ENCODE results near the gene TBPL2.
"Not testable (repeated sequence)": the region's sequence is repeated elsewhere in the genome, so short reads cannot be mapped to it uniquely, and the experiment has no call there.

Gene TBPL2

GRCh38 chr14:55440385-55440784 is at the start of gene TBPL2:
Gene TBPL2, minus strand, starts transcription at chr14:55440616. Its CDS starts 167 bp downstream, at chr14:55440449.
- no peak for DNase-seq

- DNase-seq, result no peak
Observed at GRCh38 chr14:55488204-55488603, 47.8 kb upstream of the TBPL2 start.

GRCh38 chr14:55482936-55483605 is 42.7 kb upstream of the TBPL2 start:
- DNase-seq, result no peak

GRCh38 chr14:55481769-55482168 is 41.4 kb upstream of the TBPL2 start:
- DNase-seq, result no peak

- no peak for DNase-seq
Observed at GRCh38 chr14:55477680-55478079, 37.3 kb upstream of the TBPL2 start.

- not testable (repeated sequence) for DNase-seq
Observed at GRCh38 chr14:55476448-55476847, 36.0 kb upstream of the TBPL2 start.

GRCh38 chr14:55473786-55474185 is 33.4 kb upstream of the TBPL2 start:
- no peak for DNase-seq

- DNase-seq, result no peak
Observed at GRCh38 chr14:55470025-55470424, 29.6 kb upstream of the TBPL2 start.

- no peak for DNase-seq
Observed at GRCh38 chr14:55467307-55467706, 26.9 kb upstream of the TBPL2 start.

- no peak for DNase-seq
Observed at GRCh38 chr14:55458800-55459515, 18.5 kb upstream of the TBPL2 start.

GRCh38 chr14:55457496-55457895 is 17.1 kb upstream of the TBPL2 start:
- DNase-seq, result no peak

- not testable (repeated sequence) for DNase-seq
Observed at GRCh38 chr14:55456411-55456810, 16.0 kb upstream of the TBPL2 start.

GRCh38 chr14:55454264-55455002 is 14.0 kb upstream of the TBPL2 start:
- peak; percentile 99 for DNase-seq

GRCh38 chr14:55451950-55452349 is 11.5 kb upstream of the TBPL2 start:
- no peak for DNase-seq

GRCh38 chr14:55451398-55451797 is 11.0 kb upstream of the TBPL2 start:
- DNase-seq, result no peak

GRCh38 chr14:55450987-55451386 is 10.6 kb upstream of the TBPL2 start:
- DNase-seq, result no peak

- DNase-seq, result no peak
Observed at GRCh38 chr14:55450539-55450938, 10.1 kb upstream of the TBPL2 start.

GRCh38 chr14:55450124-55450523 is 9.7 kb upstream of the TBPL2 start:
- no peak for DNase-seq

- DNase-seq, result no peak
Observed at GRCh38 chr14:55449116-55449515, 8.7 kb upstream of the TBPL2 start.

- DNase-seq, result no peak
Observed at GRCh38 chr14:55448141-55448614, 7.8 kb upstream of the TBPL2 start.

- no peak for DNase-seq
Observed at GRCh38 chr14:55446833-55447232, 6.4 kb upstream of the TBPL2 start.

- DNase-seq, result peak; percentile 80
Observed at GRCh38 chr14:55446127-55446736, 5.8 kb upstream of the TBPL2 start.

- DNase-seq, result no peak
Observed at GRCh38 chr14:55441286-55441685, 870 bp upstream of the TBPL2 start.

Measured in NCI-H1092 treated with DMSO at 0.1 percent for 48 hours (cell line).